ENCODE measurements around the gene IDE.

GRCh38 chr10:92450896-92451295 lies 123.0 kb downstream of the IDE start:
- TF ChIP-seq YY1 (IDR thresholded peaks at IDR 0.05; ENCODE audit: low read depth): no peak
- TF ChIP-seq EP300 (IDR thresholded peaks at IDR 0.05; ENCODE audit: borderline replicate concordance): no peak
- TF ChIP-seq CREB1 (IDR thresholded peaks at IDR 0.05; ENCODE audit: low read depth): no peak
- no peak for TF ChIP-seq TCF12 (IDR thresholded peaks at IDR 0.05; ENCODE audit: low read depth)
- no peak for TF ChIP-seq USF1 (IDR thresholded peaks at IDR 0.05)
- TF ChIP-seq MAX (IDR thresholded peaks at IDR 0.05): no peak
- TF ChIP-seq RAD21 (IDR thresholded peaks at IDR 0.05; ENCODE audit: low read depth): no peak
- TF ChIP-seq CEBPB (IDR thresholded peaks at IDR 0.05): no peak
- TF ChIP-seq TAF1 (IDR thresholded peaks at IDR 0.05; ENCODE audit: low read depth): no peak

Data from Ishikawa (cell line).